Inflammatory macrophage treated with lipopolysaccharide for 4 hours (primary cell): ENCODE results near the gene OSMR.

Experiments
- DNase-seq: peaks from one replicate; pipeline ENCODE4 v3.0.0-alpha.2; 2020

Gene OSMR

DNA sequence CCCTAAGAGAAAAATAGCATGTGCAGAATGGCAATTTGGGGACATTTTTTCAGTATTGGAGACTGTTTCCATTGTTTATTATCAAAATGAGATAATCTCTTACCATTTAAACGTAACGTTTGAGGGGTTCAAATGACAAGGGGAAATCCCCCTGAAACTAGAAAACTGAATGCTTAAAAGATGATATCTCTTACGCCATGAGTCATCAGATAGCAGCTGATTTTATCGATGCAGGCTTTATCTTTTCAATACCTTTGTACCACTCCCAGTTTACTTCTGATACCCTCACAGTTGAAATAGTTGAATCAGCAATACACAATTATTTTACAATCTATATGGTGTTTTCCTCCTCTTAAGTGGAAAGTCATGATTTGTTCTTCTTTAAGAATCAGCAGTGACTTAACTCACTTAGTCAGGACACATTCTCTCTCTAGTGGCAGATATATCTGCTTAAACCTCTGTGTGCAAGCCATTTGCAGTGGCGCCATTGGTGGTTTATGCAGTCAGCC, 29.2 kb downstream of the OSMR start:
- DNase-seq, result no peak

DNA sequence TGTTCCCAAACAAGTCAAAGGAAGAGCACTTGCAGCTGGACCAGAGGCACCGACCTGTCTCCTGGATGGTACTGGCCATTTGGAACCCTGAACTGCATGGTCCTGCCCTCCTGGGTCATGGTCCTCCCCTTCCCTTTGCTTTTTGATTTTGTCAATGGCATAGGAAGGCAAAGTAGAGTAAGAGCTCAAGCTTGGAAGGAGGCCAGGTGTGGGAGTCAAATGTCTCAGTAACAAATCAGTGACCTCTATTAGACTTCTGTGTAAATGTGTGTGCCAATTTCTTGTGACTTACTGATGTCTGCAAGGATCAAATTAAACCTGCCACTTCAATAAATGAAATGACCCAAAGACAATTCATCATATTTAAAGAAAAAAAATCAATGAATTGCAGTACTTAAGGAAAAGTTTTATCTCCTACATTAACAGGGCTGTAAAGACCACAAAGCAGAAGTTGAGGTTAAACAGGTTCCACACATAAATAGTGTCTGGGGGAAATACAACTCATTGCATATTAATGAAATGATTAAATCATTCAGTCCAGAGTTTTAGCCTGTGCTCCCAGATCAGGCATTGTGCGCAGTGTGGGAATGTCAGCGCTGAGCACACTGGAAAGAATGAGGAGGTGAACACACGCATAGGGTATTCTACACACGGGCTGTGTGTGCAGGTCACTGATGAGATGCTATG, 32.7 kb downstream of the OSMR start:
- DNase-seq, result no peak

GRCh38 chr5:38879078-38879460, 33.3 kb downstream of the OSMR start:
- no peak for DNase-seq

DNA sequence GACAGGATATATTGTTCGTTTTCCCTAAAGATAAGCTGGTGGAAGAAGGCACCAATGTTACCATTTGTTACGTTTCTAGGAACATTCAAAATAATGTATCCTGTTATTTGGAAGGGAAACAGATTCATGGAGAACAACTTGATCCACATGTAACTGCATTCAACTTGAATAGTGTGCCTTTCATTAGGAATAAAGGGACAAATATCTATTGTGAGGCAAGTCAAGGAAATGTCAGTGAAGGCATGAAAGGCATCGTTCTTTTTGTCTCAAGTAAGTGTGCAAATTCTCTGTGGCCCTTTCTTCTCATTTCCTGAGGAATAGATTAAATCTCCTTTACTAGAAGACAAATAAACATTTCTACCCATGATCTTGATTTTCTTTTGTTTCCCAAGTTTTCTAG, 38.0 kb downstream of the OSMR start:
- no peak for DNase-seq

GRCh38 chr5:38885208-38885607, 39.4 kb downstream of the OSMR start:
- DNase-seq, result no peak

DNA sequence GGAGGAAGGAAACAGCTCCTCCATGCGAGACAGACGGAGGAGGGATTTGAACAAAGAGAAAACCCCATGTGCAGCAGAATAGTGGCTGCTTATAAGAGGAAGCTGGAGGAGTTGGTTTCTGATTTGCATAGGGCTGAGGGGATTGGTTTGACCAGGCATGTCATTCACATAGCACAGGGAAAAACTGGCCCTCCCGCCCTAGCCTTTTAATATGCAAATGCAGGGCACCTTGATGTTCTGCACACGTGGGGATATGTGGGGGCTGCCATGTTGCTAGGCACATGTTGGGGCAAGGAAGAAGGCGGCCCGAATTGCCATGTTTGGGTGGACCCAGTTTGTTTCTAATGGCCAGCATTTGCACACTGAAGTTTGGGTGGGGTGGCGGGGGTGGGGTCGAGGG, 42.2 kb downstream of the OSMR start:
- no peak for DNase-seq

GRCh38 chr5:38889424-38889823, 43.6 kb downstream of the OSMR start:
- DNase-seq, result no peak

- DNase-seq, result no peak
These were observed 45.8 kb downstream of the OSMR start for GRCh38 chr5:38891563-38891962.

GRCh38 chr5:38892363-38892762, 46.6 kb downstream of the OSMR start:
- DNase-seq, result no peak

DNA sequence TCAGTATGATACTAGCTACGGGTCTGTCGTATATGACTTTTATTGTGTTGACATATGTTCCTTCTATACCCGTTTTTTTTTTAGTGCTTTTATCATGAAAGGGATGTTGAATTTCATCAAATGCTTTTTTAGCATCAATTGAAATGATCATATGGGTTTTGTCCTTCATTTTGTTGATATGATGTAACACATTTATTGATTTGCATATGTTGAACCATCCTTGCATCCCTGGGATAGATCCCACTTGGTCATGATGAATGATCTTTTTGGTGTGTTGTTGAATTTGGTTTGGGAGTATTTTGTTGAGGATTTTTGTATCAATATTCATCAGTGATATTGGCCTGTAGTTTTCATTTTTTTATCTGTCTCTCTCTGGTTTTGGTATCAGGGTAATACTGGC, 50.9 kb downstream of the OSMR start:
- DNase-seq, result no peak

DNA sequence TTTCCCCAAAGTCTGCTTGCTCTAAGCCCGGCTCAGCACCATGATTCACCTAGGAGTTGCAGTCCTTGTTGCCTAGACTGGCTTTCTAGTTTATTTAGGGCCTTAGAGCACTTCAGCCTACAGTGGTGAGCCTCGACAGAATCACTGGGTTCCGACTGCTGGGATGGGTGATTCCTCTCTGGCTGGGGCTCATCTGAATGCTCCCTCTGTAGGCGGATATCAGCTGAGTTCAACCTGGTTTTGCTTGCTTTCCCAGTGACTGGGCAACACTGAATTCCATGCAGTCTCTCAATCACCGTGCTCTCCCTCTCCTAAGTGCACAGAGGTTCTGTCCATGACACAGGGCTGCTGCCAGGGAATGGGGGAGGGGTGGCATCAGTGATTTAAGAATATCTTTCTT, 54.1 kb downstream of the OSMR start:
- no peak for DNase-seq

DNA sequence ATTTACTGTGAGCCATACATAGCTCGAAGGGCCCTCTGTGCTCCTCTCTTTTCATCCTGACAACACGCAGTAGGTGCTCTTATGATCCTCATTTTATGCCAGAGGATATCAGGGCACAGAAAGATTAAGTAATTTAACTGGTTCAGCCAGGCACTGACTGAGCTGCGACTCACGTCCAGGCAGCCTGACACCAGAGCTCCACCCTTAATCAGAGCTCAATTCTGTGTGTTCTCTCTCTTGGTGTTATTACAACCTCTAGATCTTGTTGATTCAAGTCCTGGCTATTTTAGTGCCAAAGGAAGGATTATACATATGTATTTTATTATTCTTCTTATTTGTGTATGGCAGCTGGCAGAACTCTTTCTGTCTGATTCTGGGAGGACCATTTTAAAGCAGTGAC, 59.7 kb downstream of the OSMR start:
- no peak for DNase-seq

DNA sequence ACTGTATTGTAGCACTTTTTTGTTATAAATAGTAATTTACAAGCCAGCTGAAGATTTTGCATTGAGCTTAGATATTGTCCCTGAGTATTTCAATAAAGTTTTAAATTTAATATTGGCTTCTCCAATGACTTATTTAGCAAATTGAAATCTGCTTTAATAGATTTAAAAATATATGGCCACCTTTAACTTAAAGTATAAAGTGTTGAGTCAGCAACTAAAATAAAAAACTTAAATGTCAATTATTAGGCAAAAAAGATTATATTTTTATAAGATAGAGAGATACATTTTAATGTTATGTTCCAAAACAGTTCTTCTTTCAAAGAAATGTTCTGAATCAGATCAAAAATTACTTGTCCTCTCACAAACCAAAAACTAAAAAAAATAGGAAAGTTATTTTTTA, 60.7 kb downstream of the OSMR start:
- no peak for DNase-seq

- DNase-seq, result no peak
These were observed 66.1 kb downstream of the OSMR start for GRCh38 chr5:38911933-38912332.

DNA sequence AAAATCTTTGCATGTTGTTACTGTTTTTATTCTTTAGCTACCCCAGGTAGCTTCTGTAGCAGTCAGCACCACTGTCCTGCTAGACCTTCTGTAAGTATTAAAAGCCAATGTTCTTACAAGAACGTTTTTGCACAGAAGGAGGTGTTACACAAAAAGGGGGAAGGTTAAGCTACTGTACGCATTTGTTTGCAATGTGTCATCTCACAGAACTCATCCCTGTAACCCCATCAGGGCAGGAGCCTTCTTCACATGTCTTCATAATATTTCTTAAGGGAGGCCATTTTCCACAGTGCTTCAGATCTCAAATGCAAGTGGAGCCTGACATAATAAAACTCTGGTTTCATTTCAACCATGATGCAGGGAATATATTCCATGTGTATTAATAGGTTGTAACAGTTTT, 67.9 kb downstream of the OSMR start:
- no peak for DNase-seq

DNA sequence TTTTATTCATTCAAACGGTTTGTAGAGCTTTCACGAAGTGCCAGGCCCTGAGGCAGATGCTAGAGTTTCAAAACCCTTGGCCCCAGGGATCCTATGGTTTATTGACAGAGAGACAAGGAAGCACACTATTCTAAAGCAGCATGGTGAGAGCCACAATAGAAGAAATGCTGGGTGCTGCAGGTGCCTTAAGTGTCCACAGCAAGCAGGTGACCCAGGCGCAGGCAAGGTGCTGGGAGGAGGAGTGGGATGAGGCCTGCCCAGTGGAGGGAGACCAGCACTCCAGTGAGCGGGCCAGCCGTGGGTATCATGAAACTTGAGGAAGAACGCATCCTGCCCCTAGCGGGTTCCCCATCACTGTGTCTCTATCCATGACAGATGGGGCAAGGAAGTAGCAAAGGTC, 71.0 kb downstream of the OSMR start:
- DNase-seq, result no peak

DNA sequence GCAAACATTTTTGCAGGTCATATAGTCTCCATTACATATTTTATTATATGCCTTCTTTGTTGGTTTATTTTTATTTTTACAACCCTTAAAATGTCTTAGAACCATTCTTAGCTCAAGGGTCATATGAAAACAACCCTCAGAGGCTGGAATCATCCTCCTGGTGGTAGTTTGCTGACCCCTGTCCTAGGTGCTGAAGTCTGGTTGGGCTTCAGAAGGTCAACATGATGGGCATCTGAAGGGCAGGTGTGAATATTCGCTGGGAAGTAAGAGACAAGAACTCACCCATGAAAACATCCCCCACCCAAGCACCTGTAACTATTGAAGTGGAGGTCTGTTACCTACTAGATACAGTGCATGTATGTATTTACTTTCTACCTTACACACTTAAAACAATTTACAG, 75.4 kb downstream of the OSMR start:
- no peak for DNase-seq

- peak; percentile 36 for DNase-seq
These were observed 76.4 kb downstream of the OSMR start for GRCh38 chr5:38922199-38922598.

DNA sequence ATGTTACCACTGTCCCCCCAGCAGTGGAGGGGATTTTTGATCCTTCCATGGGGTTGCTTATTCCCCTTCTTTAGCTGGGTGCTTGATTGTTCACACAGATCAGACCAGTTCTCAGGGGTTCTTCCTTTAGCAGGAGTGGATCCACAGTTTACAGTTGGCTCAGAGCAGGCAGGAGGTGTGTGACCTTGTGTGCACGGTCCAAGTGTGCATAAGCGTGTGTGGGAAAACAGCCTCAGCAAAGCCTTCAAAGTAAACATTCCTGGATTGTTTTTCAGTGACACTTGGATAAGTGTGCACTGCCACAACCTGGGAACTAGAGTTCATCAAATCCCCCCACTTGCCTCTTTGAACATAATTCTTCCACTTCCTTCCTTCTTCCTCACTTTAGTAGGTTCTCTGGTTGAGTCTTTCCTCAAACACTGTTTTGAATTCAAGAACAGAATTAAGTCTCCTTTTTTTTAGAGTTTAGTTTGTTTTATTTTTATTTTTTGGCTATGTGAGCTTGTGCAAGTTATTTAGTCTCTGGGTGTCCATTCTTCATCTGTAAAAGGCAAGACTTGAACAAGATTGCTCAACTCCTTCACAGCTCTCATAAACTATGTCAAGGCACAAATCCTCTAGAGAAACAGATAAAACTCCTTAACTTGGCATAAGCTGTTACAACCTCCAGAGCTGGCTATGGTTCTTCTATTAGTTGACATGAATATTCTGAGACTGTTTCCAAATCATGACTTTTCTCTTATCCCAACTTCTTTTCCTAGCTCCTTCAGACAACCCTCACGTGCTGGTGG, 78.0 kb downstream of the OSMR start:
- no peak for DNase-seq

DNA sequence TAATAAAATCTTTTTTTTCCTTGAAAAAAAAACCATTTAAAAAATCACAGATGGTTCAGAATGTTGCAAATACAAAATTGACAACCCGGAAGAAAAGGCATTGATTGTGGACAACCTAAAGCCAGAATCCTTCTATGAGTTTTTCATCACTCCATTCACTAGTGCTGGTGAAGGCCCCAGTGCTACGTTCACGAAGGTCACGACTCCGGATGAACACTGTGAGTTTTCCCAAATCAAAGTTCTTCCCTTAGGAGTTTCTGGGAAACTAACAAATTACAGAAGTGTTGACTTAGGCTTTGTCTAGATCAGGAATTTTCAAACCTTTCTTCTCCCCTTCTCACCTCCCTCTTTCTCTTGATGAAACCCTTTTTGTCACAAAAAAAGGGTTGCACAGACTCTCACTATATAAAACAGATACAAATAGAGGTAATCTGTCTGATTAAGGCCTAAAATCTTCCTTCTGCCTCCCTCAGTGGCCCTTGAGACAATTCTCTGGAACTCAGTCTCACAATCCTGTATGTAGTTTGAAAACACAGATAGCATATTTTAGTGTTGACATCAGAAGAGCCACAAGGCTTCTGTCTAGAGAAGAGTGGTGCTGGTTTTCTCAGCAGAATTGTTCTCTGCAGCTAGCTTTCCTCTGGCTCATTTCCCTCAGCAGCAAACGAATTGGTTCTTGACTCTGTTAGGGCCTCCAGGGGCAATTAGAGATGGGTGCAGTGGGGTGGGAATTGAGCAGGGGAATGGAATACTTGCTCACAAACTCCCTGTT, 79.5 kb downstream of the OSMR start:
- DNase-seq, result no peak

DNA sequence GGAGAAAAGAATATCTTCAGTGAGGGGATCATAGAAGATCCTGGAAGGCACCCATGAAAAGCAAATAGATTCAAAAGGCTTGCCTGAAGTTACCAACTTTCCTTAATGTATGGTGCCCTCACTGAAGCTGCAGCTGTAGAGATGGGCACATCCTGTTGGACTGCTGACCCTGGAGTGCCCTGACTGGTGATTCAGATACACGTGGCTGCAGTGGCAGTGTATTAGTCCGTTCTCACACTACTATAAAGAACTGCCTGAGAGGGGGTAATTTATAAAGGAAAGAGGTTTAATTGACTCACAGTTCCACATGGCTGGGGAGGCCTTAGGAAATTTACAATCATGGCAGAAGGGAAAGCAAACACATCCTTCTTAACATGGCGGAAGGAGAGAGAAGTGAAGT, 80.3 kb downstream of the OSMR start:
- DNase-seq, result no peak

GRCh38 chr5:38927470-38927869, 81.7 kb downstream of the OSMR start:
- no peak for DNase-seq

DNA sequence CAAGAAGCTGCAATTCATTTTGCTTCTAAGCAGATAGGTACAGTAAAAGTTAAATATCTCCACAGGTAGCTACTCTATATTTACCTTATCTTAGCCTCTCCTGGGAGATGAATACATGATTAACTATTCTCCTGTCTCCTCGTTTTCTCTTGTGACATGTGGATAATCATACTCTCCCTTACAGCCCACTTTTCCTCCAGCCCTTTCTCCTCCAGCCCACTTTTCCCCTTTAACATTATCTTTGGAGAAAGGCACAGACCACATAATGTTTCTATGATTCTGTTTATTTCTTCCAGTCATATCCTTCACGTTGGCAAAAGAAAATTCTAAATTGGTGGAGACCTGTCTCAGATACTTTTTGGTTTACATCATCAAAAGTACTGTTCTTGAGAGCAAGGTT, 84.0 kb downstream of the OSMR start:
- DNase-seq, result no peak

DNA sequence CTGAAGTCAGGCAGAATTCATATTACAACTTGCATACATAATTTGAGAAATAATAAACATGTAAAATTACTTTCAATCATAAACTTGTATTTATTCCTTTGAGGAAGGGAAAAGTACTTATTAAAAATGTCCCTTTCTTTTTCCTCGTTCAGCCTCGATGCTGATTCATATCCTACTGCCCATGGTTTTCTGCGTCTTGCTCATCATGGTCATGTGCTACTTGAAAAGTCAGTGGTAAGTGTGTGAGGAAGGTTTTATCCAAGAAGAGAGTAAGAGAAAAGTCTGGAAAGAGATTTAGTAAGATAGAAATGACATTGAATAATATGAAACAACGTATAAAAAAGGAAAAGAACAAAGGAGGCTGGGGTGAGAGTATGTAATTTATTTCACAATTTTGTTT, 85.9 kb downstream of the OSMR start:
- peak; percentile 29 for DNase-seq
